ENCODE results near the gene RBFOX2.

DNA sequence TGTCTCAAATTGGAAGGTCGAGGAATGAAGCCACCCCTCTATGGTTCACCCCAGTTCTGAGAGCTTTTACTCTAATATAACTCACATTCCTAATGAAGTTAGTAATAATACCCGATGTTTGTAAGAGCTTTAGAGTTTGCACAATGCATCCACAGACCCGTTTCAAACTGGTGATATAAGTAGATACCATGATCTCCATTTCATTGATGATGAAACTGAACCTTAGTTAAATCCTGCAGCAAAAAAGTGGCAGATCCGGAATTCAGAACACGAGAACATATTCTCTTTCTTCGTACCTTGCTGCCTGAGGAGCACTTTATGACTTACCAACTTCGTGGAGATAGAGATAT lies 757 bp upstream of the RBFOX2 start:
- TF ChIP-seq, protein P1, sequence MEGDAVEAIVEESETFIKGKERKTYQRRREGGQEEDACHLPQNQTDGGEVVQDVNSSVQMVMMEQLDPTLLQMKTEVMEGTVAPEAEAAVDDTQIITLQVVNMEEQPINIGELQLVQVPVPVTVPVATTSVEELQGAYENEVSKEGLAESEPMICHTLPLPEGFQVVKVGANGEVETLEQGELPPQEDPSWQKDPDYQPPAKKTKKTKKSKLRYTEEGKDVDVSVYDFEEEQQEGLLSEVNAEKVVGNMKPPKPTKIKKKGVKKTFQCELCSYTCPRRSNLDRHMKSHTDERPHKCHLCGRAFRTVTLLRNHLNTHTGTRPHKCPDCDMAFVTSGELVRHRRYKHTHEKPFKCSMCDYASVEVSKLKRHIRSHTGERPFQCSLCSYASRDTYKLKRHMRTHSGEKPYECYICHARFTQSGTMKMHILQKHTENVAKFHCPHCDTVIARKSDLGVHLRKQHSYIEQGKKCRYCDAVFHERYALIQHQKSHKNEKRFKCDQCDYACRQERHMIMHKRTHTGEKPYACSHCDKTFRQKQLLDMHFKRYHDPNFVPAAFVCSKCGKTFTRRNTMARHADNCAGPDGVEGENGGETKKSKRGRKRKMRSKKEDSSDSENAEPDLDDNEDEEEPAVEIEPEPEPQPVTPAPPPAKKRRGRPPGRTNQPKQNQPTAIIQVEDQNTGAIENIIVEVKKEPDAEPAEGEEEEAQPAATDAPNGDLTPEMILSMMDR (IDR thresholded peaks at IDR 0.05; ENCODE audit: low read depth, low read length) = no peak
- no peak for TF ChIP-seq EZH2phosphoT487 (IDR thresholded peaks at IDR 0.05; ENCODE audit: low read depth)

All from OCI-LY3 (cell line).